K562 treated with DMSO at 1 percent for 48 hours (cell line): Measurements from ENCODE around the gene CCDC43. TPM values are rescaled to one million over a fixed set of nuclear protein-coding genes. Genes with fewer than 3 reads are reported as not detected.

Experiments used
- total RNA-seq: library from RNA; unstranded; fragments of 300-600 nt; gene quantifications from 2 replicates; pipeline ENCODE4 v1.2.3, GENCODE V29; 2022; ENCODE audit warnings: low replicate concordance; ENCODE audit errors: extremely low read depth

CCDC43 gene
- not detected in 2 replicates for total RNA-seq

GRCh38 chr17:44689477-44690217, at the start of gene CCDC43:
Gene CCDC43, minus strand, starts transcription at chr17:44689776. Its CDS starts 23 bp downstream, at chr17:44689753.

GRCh38 chr17:44708401-44709263, 19.1 kb upstream of the CCDC43 start, which contains the start of gene DBF4B:
Gene DBF4B, plus strand, starts transcription at chr17:44708665. Its CDS starts 156 bp downstream, at chr17:44708821.

GRCh38 chr17:44655983-44656710, 33.4 kb downstream of the CCDC43 start, which contains the start of gene MEIOC:
Gene MEIOC, plus strand, starts transcription at chr17:44656468. Its CDS starts 146 bp downstream, at chr17:44656614.

Other genes with a start within 250 kb of the CCDC43 start
- gene GPATCH8, start 186.4 kb downstream of the CCDC43 start, total RNA-seq: not detected in 2 replicates
- not detected in 2 replicates for gene FZD2, start 132.3 kb downstream of the CCDC43 start, total RNA-seq
- gene MEIOC, start 33.3 kb downstream of the CCDC43 start, total RNA-seq: not detected in 2 replicates
- gene DBF4B, start 18.9 kb upstream of the CCDC43 start, total RNA-seq: not detected in 2 replicates
- gene ADAM11, start 69.2 kb upstream of the CCDC43 start, total RNA-seq: not detected in 2 replicates
- gene GJC1, start 140.5 kb upstream of the CCDC43 start, total RNA-seq: not detected in 2 replicates
- gene HIGD1B, start 158.1 kb upstream of the CCDC43 start, total RNA-seq: not detected in 2 replicates
- not detected in 2 replicates for gene EFTUD2, start 209.7 kb upstream of the CCDC43 start, total RNA-seq
- not detected in 2 replicates for gene GFAP, start 225.7 kb upstream of the CCDC43 start, total RNA-seq